Cerebellar cortex (tissue), 1 donor: ENCODE results near the gene HHIPL1.

Source experiments
- DNase-seq: peaks from one replicate; pipeline ENCODE4 v3.0.0-alpha.2; 2015; ENCODE audit warnings: low spot score

The HHIPL1 gene

DNA sequence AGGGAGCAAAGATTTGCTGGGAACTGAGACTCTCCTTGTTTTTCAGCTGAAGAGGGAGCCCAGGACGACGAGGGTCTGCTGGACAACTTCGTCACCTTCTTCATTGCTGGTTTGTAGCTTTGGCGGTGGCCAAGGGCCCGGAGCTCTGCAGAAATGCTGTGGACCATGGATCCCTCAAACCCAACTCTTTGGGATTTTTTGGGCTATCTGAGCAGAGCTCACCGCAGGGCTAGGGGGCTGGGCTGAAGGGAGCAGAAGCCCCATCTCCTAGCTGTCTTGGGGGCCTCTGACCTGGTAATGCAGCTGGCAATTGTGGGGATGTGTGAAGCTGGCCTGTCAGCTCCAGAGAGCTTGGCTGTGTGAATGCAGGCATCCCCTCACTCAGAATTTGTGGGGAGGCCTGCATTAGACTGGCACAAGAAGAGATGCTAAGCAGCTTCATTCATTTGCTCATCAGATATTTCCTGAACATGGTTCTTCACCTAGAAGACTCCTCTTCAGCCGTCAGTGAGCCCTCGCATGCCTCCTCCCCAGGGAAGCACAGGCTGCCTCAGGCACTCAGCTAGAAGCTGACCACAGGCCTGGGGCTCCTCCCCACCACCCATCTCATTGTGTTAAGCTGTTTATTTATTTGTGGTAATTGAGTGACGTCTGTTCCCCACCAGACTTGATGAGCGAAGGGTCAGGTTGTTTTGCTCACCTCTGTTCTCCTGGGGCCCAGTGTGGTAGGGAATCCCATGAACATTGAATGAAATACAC lies 71.3 kb downstream of the HHIPL1 start:
- DNase-seq, result no peak

DNA sequence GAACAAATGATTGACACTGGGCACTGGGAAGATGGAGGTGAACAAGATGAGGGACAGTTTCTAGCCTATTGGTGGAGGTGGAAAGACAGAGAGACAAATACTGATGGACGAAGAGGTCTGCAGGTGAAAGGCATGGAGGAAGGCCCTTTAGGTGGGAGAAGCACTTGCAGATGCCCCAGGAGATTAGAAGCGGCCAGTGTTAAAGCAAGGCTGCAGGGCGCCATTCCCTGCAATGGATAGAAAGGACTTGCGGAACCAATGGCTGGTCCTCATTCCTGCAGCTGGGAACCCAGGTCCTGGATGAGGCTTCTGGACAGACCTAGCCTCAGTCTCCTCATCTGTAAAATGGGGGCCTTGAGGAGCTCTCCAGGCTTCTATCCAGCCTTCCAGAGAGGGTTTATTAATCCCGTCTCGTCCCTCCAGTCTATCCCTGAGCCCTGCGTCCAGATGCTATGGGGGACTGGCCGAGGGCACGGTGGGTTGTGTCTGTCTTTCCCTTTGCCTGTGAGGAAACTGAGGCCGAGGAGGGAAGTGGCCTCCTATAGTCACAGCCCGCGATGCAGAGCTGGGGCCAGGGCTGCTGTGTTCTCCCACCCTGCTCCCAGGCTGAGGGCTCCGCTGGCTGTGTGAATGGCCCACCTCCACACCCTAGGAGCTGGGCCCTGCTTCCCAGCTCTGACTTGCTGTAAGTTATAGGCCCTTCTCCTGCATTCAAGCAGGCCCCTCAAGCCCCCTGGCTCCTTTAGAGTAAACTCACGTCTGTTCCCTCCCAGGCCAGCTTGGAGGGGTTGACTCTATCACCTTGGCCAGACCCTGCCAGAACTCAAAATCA lies 72.1 kb downstream of the HHIPL1 start:
- no peak for DNase-seq

DNA sequence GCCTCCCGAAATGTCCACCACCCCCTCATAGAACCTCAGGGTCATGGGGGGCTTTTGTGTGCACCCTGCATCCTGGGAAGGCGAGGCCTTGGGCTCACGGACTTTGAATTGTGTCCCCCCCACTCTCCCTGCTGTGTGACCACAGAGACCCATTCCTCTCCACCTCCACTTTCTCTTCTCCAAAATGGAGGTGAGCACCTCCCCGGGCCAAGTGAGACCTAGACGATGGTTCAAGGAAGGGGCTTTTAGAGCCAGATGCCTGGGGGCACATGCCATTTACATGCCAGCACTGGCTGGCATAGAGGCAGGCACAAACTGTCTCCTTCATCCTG lies 72.7 kb downstream of the HHIPL1 start:
- DNase-seq, result no peak

DNA sequence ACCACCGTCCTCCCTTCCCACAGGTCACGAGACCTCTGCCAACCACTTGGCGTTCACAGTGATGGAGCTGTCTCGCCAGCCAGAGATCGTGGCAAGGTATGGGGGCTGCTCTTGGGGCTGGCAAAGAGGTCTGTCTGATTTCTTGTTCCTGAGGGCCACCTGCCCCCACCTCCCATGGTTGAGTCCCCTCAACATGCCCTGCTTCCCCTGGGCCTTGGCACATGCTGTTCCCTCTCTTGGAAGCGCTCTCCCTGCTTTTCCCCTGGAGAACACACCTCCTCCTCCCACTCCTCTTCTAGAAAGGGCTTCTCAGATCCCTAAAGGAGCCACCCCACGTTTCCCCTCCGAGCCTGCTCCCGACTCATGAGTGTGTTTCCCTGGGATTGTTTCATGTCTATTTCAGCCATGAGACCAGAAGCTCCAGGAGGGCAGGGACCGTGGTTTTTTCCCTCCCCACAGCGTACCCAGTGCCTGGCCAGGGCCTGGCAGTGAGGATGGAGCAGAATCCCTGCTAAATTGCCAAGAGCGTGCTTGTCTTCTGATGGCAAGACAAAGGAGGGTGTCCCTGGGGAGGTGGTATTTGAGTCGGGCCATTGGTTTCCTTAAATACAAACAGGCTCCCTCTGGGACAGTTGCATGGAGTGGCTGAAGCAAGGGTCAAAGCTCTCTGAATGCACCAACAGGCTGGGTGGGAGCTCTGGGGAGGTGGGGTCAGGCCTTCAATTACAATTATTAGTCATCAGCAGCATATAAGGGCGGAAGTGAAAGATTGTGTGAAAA lies 73.3 kb downstream of the HHIPL1 start:
- no peak for DNase-seq

DNA sequence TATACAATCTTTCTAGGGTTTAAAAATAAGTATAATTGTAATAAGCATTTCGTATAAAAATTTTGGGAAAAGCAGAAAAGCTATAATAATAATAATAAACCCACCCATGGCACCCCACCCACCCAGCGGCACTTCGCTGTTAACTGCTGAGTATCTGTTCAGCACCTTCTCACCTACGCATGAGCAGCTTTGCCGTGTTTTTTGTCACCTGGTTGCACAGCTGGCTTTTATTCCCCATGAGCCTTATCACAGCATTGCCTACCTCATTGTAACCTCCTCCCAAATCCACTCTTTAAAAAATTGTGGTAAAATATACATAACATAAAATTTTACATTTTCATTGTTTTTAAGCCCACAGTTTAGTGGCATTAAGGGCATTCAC lies 73.9 kb downstream of the HHIPL1 start:
- no peak for DNase-seq

DNA sequence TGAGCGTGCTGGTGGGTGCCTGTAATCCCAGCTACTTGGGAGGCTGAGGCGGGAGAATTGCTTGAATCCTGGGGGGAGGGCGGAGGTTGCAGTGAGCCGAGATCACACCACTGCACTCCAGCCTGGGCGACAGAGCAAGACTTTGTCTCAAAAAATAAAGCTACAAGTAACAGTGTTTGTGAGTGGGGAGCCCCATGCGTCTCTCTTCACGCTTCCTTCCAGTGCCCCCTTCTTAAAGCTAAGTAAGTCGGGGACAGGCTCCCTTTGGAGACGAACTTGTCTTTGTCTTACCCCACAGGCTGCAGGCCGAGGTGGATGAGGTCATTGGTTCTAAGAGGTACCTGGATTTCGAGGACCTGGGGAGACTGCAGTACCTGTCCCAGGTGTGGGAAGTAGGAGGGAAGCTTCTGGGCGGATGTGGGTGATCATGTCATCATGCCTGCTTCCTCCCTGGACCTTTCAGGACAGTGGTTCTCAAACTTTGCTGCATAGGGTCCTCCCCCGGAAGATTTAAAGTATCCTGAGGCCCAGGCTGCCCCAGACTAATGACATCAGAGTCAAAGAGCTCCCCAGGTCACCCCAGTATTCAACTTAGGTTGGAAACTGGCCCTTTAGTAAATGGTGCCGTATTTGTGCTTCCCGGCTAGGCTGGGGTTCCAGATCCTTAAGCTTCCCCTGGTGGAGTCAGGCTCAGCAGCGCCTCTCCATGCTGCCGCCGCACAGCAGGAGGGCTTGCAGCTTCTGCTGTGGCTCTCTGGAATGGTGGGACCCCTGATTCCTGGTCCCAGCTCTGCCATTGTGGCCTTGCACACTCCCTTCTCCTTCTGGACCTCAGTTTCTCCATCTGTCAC lies 76.2 kb downstream of the HHIPL1 start:
- no peak for DNase-seq

DNA sequence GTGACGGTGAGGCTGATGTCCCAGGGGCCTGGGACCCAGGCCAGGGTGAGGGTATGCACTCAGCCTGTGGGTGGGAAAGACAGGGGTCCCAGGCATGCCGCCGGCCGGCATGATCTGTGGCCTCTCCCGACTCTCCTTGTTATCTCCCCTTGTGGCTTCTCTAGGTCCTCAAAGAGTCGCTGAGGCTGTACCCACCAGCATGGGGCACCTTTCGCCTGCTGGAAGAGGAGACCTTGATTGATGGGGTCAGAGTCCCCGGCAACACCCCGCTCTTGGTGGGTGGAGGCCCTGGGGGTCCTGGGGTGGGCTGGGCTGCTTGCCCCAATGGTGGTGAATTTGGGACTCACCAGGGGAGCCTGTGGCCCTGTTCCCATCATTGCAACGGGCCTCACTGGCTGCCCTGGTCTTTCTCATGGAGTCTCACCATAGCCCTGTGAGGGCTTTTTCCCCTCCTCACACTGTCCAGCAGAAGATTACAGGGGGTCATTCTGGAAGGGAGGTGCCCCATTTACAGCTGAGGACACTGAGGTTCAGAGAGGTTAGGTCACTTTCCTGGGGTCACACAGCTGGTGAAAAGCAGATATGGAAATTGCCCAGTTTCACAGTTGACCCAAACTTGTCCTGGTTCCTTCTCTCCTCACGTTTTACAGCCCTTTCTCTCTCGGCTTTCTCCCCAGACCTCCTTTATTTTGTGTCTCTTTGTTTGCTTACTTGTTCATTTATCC lies 77.0 kb downstream of the HHIPL1 start:
- DNase-seq, result no peak

DNA sequence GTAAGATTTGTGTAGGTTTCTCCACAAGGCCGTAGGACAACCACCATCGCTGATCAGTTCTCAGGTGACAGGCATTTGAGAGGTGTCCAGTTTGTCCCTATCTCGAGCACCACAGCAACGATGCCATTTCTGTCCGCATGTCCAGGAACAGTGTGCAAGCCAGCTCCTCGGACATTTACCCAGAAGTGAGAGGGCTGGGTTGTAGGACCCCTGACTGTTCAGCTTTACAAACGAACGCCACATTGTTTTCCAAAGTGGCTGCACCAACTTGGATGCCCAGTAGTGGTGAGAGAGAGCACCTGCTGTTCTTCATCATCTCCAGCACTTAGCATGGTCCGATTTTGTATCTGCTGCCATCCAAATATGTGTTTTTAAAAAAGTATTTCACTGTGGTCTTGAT lies 77.8 kb downstream of the HHIPL1 start:
- DNase-seq, result no peak

DNA sequence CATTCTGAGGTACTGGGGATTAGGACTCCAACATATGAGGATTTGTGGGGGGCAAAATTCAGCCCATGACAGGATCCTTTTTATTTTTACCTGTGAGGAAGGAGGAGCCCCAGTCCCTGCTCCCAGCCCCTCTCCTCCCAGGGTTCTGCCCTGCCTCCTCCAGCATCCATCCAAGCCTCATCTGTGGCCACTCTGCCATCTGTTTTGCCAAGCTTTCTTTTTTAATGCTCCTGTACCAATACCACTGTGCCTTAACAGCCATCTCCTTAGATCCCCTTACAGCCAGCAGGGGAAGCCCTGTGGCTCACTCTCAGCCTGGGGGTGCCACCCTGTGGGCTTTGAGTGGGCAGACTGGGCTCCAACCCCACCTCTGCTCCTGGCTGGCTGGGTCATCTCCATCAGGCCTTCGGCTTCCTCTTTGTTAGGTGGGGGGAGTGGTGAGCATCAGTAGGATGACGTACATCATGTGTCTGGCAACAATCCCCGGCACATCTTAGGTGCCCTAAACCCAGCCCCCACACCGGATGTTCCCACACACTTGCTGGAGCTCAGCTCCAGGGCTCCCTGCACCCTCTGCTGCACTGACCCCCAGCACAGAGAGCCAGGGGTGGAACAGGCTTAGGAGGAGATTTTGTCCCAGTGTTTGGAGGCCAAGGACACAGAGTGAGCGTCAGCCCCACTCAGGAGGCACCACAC lies 79.4 kb downstream of the HHIPL1 start:
- DNase-seq, result no peak

DNA sequence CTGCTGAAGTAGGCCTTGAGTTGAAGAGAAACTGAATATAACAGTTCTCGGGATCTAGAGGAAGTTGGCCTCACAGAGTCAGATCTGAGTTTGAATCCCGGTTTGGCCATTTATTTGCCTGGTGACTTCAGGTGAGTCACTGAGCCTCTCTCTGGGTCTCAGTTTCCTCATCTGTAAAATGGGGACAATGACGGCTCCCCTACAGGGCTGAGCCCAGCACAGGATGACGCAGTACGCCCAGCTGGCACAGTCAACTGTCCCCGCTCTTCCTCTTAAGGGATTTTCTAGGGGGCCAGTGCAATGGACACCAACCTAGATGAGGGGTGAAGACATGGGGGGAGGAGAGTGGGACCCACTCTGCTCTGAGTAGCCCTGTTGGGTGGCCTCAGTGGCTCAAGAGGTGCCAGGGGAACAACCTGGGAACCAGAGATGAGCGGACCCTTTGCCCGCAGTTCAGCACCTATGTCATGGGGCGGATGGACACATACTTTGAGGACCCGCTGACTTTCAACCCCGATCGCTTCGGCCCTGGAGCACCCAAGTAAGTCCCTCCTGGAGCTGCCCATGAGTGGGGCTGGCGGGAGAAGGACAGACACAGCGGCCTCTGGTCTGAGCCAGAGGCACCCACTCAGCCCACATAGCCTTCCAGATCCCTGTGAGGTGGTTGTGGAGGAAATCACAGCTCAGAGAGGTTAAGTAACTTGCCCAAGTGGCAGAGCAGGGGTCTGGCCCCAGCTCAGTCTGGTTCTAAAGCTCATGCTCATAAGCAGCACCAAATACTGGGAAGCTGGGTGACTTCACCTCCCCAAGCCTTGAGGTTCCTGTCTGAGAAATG lies 80.2 kb downstream of the HHIPL1 start:
- no peak for DNase-seq

DNA sequence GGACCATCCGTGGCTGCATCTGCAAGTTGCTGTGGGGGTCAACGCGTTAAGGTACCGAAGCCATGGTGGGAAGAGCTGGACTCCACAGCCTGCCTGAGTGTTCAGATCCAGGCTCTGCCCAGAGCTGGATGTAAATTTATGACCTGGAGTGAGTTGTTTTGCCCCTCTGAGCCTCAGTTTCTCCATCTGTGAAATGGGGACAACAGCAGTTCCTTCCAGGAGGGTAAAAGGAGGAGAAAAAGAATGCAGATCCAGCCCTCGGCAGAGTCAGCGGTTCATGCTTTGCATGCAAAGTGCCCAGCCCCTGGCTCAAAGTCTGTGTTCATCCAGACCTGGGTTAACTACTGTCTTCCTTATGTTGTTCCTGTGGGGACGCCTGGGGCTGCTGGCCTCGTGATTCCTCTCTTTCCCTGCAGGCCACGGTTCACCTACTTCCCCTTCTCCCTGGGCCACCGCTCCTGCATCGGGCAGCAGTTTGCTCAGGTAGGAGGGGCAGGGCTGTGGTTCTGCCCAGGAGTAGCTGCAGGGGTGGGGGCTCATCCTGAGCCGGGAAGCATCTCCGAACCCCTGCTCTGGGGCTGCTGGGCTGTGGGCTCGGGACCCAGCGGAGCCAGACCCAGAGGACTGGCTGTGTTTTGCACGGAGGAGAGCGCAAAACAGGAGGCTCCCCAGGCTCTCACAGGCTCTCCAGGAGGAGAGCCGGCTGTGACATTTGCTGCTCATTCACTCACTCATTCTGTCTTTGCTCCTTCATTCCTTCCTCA lies 81.0 kb downstream of the HHIPL1 start:
- DNase-seq, result no peak

DNA sequence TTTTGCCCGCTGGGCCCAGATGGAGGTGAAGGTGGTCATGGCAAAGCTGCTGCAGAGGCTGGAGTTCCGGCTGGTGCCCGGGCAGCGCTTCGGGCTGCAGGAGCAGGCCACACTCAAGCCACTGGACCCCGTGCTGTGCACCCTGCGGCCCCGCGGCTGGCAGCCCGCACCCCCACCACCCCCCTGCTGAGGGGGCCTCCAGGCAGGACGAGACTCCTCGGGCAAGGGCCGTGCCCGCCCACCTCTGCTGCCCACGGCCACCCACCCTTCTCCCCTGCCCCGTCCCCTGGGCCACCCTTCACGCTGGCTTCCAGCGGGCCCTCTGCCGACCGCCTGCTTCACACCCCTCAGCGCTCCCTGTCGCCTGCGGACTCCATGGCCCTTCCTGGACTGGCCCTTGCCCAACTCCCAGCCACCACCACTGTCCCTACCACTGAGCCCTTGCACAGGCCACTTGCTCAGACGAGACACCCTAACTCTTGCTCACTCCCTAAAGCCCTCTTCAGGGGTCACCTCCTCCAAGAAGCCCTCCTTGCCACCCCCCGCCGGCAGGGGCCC lies 81.7 kb downstream of the HHIPL1 start:
- DNase-seq, result no peak

DNA sequence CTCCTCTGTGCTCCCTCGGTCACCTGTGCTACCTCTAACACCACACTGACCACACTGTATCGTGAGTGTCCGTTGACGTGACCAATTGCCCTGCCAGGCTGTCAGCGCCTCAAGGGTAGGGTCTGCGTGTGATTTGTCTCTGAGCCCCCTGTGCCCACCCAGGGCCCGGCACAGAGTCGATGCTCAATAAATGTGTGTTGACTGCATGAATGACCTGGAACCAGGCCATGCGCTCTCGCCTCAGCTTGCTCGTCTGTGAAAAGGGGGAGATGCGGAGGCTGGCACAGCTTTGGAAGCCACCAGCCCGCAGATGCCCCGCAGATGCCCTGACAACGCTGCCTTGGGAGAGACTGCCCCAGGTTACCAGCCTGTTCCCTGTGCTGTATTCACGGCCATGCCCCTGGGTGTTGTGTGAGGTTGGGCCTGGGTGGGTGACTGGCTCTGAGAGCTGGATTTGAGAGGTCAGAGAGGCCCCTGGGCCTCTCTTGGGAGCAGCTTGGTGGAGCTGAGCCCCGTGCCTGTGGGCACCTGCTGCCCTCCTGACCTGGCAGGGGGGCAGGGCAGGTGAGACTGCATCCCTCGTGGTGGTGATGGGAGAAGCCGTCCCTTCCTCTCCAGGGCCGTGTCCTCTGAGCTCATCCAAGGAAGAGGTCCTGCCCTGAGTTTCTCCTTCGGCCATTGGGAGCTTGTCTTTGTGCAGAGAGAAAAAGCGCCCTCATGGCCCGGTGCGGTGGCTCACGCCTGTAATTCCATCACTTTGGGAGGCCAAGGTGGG lies 82.4 kb downstream of the HHIPL1 start:
- no peak for DNase-seq

DNA sequence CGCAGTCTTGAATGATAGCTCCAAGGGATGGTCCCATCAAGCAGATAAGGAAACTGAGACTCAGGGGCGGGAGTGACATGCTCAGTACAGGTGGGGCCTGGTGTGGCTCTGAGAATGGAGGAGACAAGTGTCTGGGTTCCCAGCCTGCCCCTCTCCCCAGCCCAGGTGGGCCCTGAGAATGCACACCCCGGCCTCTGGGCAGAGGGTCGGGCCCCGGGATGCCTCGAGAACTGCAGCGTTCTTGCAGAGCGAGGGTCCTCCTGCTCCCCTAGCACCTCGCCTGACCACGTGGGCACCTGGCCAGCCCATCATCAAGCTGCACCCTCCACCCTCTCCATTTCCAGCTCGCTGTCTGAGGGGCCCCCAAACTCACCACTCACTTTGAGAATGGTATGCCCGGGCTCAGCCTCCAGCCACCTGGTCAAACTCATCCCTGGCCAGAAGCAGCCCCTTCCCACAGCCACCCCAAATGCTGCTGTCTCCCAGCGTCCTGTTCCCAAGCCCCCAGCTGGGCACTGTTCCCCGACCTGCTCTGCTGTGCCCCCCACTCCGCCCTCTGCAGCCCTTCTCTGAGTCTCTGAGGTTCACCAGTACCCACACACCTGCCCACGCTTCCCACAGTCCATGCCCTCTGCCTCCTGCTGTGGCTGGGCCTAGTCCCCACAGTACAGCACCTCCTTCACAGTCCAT lies 83.4 kb downstream of the HHIPL1 start:
- no peak for DNase-seq

DNA sequence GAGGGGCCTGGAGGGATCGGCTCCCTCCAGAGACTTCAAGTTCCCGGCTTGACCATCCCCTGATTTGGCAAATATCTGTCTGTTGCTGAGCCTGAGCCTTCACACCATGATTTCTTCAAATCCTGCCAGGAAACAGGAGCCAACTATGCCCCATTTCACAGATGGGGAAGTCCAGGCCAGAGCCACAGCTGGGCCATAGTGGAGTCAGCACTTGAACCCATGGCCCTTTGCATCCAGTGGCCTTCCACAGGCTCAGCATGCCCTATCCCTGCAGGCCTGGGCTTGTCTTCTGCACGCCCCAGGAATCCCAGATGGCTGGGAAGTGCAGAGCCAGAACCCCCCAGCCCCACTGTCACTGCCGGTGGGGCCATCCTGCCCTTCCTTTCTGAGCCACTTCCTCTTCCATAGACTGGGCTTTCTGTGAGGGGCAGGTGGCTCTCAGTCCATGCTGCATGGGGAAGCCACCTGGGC lies 84.1 kb downstream of the HHIPL1 start:
- DNase-seq, result no peak
